ENCODE data around the gene DENND4A. TPM values are rescaled to one million over a fixed set of nuclear protein-coding genes. Genes with fewer than 3 reads are reported as not detected.

The DENND4A gene
- total and polyA plus RNA-seq, 11 donors, result 2.7 to 26.6 (median 15.1) TPM

DNA sequence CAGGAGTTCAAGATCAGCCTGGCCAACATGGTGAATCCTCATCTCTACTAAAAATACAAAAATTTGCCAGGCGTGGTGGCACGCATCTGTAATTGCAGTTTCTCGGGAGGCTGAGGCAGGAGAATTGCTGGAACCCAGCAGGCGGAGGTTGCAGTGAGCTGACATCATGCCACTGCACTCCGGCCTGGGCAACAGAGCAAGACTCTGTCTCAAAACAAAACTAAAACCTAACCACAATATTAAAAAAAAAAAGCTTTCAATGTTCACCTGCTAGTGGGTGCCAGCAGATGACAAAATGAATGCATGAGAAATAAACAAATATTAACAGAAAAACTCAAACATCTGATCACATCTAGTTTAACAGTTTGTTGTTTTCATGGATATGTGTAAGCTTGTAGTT, 161.3 kb downstream of the DENND4A start:
- Histone ChIP-seq H3K27me3 (no peaks in the 10 kb centered on the region), H3K36me3 (peaks cover 0 to 11% (median 0%) of the 10 kb centered on the region in 9 donors), H3K9me3 (no peaks in the 10 kb centered on the region), H3K4me3 (no peak overlapping the region), H3K27ac (no peak overlapping the region), H3K4me1 (peaks cover 0 to 4% (median 0%) of the 10 kb centered on the region in 12 donors)
- ATAC-seq (no peak), DNase-seq (no peak)
- WGBS, 4 donors, result 96 to 100% (median 98%) methylated on average over 5 of the region's 5 CpGs
- intact Hi-C loops (cut with DNase I), result loop anchor here in 6 of 10 donors (10.0 kb wide), 3 partner anchors 194 to 654 kb away; no protein-coding TSS in a partner anchor
- no peak for TF ChIP-seq POLR2A (IDR thresholded peaks at IDR 0.05)
- TF ChIP-seq, protein P1, sequence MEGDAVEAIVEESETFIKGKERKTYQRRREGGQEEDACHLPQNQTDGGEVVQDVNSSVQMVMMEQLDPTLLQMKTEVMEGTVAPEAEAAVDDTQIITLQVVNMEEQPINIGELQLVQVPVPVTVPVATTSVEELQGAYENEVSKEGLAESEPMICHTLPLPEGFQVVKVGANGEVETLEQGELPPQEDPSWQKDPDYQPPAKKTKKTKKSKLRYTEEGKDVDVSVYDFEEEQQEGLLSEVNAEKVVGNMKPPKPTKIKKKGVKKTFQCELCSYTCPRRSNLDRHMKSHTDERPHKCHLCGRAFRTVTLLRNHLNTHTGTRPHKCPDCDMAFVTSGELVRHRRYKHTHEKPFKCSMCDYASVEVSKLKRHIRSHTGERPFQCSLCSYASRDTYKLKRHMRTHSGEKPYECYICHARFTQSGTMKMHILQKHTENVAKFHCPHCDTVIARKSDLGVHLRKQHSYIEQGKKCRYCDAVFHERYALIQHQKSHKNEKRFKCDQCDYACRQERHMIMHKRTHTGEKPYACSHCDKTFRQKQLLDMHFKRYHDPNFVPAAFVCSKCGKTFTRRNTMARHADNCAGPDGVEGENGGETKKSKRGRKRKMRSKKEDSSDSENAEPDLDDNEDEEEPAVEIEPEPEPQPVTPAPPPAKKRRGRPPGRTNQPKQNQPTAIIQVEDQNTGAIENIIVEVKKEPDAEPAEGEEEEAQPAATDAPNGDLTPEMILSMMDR (IDR thresholded peaks at IDR 0.05), result no peak

DNA sequence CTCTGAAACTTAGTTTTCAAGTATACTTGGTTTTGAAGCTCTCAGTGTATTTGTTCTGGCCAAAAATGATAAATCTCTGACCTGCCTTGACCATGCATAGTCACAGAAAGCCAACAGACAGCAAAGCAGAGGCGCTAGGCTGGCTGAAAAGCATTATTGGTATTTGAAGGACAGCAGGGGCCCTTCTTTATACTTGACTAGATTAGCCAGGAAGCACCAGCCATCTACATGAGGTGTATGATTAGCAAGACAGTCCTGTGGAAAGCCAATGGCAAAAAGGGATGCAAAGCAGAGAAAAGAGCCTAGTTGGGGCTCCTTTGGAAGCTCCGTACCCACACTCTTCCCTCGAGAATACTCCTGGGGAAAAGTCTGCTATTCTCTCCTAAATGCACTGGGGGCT, 162.5 kb downstream of the DENND4A start:
- no peaks in the 10 kb centered on the region for H3K27me3 ChIP-seq
- no peak overlapping the region for H3K4me3 ChIP-seq
- DNase-seq (no peak), ATAC-seq (no peak)
- no peaks in the 10 kb centered on the region for H3K9me3 ChIP-seq
- H3K4me1 ChIP-seq, result peaks cover 0 to 4% (median 0%) of the 10 kb centered on the region in 12 donors
- no peak overlapping the region for H3K27ac ChIP-seq
- TF ChIP-seq POLR2A (IDR thresholded peaks at IDR 0.05), result no peak
- TF ChIP-seq, protein P1 (IDR thresholded peaks at IDR 0.05), result no peak
- H3K36me3 ChIP-seq, result peaks cover 0 to 24% (median 8%) of the 10 kb centered on the region in 9 donors
- 89 to 100% (median 94%) methylated on average over 3 of the region's 3 CpGs for WGBS, 4 donors
- intact Hi-C loops (cut with DNase I), result no loop called here

DNA sequence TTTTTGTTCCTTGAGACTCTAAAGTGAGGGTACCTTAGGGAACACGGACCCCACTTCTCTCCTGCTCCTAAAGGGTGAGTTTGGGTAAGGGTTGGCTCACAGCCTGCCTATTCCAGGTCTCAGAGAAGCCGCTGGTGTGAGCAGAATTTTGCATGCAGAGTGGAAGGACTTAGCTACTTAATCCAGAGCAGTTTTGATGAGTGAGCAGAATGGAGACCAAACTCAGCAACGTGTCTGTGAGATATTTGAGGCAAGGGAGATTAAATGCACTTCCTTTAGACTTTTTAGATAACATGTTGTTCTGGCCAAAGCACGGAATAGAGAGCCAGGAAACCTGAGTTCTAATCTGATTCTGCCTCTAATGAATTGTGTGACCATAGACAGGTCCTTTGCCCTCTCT, 165.2 kb downstream of the DENND4A start:
- intact Hi-C loops (cut with DNase I), result no loop called here
- 58 to 66% (median 61%) methylated on average over 4 of the region's 4 CpGs for WGBS, 4 donors
- TF ChIP-seq POLR2A (IDR thresholded peaks at IDR 0.05), result no peak
- TF ChIP-seq, protein P1 (IDR thresholded peaks at IDR 0.05), result no peak
- Histone ChIP-seq H3K27me3 (no peaks in the 10 kb centered on the region), H3K27ac (no peak overlapping the region), H3K9me3 (no peaks in the 10 kb centered on the region), H3K4me3 (no peak overlapping the region), H3K36me3 (peaks cover 0 to 31% (median 8%) of the 10 kb centered on the region in 9 donors), H3K4me1 (no peaks in the 10 kb centered on the region)
- no peak for ATAC-seq
- DNase-seq, result no peak

DNA sequence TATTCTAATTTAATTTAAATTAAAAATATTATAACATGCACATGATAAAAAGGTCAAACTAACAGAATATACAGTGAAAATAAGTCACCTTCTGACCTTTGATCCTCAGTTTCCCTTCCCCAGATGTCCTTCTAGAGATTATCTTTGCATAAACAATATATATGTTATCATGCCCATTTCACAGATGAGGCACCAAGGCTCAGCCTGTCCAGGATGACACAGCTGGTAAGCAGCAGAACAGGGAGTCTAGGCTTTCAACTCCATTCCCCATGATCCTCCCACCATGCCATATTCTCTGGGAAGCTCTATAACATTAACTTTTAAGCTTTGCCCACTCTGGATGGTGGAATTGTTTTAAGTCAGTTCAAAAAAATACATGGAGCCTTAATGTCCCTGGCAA, 169.0 kb downstream of the DENND4A start:
- TF ChIP-seq POLR2A (IDR thresholded peaks at IDR 0.05), result no peak
- TF ChIP-seq, protein P1 (IDR thresholded peaks at IDR 0.05), result no peak
- H3K36me3 ChIP-seq, result peaks cover 0 to 31% (median 8%) of the 10 kb centered on the region in 9 donors
- H3K4me3 ChIP-seq, result no peak overlapping the region
- ATAC-seq, result no peak
- no peaks in the 10 kb centered on the region for H3K4me1 ChIP-seq
- no peaks in the 10 kb centered on the region for H3K9me3 ChIP-seq
- no peak overlapping the region for H3K27ac ChIP-seq
- intact Hi-C loops (cut with DNase I), result no loop called here
- DNase-seq, result no peak
- H3K27me3 ChIP-seq, result no peaks in the 10 kb centered on the region
